NCI-H1105 (cell line): ENCODE measurements around the gene NELFB.

Experiments used
- DNase-seq: peaks from one replicate; lab custom pipeline; 2025; lab: John Stamatoyannopoulos, UW

NELFB gene

DNA sequence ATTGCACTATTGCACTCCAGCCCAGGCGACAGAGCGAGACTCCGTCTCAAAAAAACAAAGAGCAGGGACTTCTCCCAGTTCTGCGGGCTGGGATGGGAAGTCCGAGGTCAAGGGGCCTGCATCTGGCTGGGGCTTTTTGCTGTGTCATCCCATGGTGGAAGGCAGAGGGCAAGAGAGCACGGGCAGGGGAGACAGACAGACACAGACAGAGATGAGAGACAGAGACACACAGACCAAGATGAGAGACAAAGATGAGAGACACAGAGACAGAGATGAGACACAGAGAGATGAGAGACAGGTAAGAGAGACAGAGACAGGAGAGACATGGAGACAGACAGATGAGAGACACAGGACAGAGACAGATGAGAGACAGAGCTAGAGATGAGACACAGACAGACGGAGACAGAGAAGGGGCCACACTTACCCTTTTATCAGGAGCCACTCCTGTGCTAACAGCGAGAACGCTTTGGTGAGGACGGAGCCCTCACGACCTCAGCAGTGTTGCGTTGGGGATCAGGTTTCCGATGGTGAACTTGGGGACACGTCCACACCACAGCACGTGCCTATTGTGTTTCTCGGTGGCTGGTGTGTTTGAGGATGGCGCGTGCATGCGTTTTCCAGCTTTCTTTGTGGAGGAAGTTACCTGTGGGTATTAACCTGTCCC, 13.5 kb downstream of the NELFB start:
- no peak for DNase-seq

DNA sequence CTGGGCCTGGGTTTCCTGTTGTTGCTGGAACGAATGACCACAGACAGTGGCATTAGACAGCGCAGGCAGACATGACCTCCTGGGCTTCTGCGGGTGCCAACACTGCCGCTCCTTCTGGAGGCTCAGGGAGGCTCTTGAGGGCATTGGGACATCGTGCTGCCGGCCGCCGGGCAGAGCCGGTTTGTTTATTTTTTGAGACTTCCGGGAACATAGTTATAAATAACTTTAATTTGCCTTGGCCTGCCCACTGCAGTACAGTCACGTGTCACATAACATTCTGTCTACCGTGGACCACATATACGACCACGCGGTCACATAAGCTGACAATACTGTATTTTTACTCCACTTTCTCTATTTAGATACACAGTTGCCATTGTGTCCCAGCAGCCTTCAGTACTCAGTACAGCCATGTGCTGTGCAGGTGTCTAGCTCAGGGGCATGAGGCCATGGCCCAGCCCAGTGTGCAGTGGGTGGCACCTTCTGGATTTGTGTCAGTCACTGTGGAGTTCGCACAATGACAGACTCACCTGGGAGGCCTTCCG, 14.2 kb downstream of the NELFB start:
- no peak for DNase-seq

- DNase-seq, result no peak
These were observed 16.0 kb downstream of the NELFB start for GRCh38 chr9:137270929-137271695.

GRCh38 chr9:137271696-137272076, 16.6 kb downstream of the NELFB start:
- DNase-seq, result no peak

- DNase-seq, result no peak
These were observed 17.3 kb downstream of the NELFB start for GRCh38 chr9:137272241-137273094.

DNA sequence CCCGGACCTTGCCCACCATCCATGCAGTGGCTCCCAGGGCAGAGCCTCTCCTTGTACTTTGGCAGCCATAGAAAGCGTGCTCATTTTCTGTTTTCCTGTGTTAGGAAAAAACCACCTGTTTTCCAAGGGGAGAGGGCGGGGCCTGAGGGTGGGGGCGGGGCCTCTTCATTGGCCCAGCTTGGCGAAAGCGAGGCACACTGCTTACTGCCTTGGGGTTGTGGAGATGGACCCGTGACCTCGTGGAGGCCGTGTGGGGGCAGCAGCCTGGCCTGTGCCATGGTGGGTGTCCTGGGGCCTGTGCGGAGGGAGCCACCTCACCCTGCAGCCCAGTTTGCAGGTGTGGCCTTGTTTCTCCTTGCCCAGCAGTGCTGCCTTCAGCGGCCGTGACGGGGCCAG, 18.0 kb downstream of the NELFB start:
- DNase-seq, result no peak

DNA sequence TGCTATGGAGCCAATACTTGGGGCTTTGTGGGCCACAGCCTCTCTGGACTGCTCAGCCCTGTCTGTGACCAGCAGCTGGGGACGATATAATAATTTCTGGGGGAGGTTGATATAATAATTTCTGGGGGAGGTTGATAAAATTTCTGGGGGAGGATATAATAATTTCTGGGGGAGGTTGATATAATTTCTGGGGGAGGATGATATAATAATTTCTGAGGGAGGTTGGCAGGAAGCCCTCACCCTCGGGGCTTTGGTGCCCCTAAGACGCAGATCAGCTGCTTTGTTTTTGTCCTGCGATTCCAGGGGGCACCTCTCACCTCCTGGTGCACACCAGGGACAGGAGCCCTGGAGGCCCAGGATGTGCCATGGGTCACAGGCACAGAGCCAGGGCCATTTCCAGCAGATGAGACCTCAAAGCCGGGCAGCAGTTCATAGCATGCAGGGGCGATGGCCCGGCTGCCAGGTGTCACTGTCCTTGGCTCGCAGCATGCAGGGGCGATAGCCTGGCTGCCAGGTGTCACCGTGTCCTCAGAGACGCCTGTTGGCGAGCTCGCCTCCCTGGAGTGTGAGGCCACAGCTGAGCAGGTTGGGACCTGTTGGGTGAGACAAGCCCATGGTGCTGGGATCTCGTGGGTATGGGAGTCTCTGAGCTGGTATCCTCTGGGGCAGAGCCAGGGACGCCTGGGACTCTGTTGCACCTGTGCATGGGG, 18.6 kb downstream of the NELFB start:
- DNase-seq, result peak; percentile 78

DNA sequence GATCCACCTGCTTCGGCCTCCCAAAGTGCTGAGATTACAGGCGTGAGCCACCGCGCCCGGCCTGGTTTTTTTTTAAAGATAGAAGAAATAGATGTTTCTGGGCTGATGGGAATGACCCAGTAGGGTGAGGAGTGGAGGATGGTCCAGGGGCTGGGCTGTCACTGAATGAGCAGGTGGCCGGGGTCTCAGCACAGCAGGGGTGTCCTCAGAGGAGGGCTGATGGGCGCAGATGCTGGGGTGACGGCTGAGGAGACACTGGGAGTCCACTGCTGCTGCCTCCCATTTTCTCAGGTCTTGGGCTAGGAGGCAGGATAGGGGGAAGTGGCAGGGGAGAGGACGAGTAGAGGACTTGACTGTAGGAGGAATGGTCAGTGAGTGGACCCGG, 20.1 kb downstream of the NELFB start:
- DNase-seq, result no peak

DNA sequence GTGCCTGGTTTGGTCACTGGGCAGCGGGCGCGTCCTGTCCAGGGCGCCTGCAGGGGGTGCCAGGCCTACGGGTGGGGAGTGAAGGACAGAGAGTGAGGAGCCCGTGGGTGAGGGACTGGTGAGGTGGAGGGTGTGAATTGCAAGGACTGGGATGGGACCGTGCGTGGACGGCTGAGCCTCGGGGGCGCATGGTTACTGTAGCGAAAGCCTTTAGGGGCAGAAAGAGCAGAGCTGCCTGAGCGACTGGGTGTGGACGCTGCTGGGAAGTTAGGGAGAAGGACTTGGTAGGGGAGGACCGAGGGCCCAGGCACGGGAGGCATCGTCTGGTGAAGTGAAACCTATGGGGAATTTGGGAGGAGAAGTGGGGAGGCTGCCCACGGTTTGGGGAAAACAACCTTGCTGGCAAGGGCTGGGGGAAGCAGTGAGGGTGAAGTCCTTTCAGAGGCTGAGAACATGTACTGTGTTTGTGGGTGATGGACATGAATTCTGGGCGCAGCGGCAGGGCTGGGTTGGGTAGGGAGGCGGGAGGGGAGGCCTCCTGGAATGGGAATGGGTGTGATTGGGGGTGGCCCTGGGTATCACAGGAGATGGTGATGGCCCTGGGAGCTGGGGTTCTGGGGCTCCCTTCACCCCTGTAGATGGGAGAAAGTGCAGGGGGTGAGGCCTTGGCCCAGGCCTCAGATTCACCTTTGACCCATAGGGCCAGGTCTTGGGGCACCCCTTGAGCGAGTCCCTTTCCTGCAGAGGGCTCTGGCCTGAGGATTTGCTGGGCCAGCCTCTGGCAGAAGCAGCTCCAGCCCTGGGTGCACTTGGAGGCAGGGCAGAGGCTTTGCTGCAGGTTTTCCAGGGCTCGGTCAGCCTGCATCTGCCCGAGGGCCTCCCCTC, 20.7 kb downstream of the NELFB start:
- no peak for DNase-seq

DNA sequence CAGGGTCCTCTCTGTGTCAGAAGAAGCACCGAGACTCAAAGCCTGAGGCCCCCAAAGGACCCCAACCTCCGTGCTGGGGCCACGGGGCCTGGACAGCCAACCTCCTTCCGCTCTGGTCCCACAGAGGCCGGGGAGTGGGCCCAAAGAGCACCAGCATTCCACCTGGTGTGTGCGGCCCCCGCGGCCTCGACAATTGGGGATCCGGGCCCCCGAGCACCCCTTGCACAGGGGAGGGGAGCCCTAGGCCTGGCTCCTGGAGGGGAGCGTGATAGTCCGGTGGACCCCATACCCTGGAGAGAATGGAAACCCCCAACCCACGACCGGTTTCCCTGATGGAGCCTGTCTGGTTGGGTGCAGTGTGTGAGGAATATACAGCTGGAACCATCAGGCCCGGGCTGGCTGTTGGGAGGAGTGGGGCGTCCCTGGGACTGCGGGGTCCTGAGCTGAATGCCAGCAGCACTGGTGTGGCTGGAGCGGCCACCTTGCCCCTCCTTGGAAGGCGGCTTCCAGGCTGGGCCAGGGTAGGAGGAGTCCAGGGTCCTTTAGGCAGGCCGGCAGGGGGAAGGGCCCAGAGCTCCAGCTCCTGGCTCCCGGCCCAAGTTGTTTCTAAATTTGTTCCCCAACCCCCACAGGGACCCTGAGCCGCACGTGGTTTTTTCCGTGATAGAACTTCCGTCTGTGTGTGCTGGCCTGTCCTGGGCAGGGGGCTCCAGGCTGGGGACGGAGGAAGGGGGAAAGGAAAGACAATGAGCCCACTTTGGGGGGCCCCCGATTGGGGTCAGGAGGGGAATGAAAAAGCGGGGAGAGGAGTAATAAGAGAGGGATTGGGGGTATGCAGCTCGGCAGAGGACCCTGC, 21.6 kb downstream of the NELFB start:
- no peak for DNase-seq

DNA sequence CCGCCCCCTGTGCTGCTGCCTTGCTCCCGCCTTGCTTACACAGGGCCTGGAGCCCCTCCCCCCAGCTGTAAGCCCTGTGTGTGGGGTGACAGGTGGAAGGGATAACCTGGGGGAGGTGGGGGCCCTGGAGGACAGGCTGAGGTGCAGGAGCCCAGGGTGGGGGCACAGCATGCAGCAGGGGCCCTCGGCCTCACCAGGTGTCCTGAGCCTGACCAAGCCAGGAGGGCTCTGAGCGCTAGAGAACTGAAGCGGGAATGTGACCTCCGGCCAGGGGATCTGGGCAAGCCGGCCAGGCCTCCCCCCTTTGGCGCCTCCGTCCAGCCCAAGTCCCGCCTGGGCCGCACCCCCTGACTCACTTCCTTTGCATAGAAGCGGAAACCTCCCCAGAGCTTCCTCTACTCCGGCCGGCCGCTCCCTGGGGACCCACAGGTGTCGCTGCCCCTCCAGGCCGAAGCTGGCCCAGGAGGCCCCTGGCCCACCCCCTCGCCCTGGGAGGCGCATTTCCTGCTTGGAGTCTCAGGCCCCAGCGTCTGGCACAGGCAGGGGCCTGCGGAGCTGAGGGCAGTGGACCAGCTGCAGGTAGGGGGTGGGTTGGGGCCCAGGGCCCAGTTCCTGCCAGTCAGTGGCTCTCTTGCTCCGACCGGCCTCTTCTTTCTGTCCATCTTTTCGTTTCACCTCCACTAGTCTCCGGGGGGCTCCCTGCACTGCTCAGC, 22.4 kb downstream of the NELFB start, which contains the start of gene TOR4A:
TSS of gene TOR4A (plus strand) at position 398 of the 713 bp plus-strand sequence. CDS start 964 bp downstream, outside the sequence.
- no peak for DNase-seq

DNA sequence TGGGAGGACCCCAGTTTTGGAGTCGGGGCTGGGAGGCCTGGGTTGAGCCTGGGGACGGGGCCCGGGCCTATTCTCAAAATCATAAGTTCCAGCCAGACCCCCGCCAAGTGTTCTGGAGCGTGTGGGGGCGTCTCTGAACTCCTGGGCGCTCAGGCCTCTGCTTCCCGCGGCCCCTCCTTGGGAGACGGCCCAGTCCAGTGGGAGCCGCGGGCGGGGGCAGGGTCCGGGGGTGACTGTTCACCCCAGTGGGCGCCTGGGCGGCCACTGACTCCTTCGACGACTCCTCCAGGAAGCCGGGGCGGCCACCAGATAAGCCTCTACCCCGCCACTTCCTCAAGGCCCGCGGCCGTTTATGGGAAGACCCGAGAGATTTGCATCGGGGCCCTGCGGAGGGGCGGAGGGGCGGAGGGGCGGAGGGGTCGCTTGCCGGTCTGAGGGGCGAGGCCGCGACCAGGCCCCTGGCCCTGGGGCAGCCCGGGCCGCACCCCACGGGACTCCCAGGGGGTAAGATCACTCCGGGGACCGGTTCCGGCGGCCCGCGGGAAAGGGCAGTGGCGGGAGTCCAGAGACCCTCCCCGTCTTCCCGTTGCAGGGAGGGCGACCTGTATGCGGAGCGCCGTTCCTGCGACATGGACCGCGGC, 23.1 kb downstream of the NELFB start:
- DNase-seq, result no peak

- no peak for DNase-seq
These were observed 23.9 kb downstream of the NELFB start for GRCh38 chr9:137278721-137279711.

DNA sequence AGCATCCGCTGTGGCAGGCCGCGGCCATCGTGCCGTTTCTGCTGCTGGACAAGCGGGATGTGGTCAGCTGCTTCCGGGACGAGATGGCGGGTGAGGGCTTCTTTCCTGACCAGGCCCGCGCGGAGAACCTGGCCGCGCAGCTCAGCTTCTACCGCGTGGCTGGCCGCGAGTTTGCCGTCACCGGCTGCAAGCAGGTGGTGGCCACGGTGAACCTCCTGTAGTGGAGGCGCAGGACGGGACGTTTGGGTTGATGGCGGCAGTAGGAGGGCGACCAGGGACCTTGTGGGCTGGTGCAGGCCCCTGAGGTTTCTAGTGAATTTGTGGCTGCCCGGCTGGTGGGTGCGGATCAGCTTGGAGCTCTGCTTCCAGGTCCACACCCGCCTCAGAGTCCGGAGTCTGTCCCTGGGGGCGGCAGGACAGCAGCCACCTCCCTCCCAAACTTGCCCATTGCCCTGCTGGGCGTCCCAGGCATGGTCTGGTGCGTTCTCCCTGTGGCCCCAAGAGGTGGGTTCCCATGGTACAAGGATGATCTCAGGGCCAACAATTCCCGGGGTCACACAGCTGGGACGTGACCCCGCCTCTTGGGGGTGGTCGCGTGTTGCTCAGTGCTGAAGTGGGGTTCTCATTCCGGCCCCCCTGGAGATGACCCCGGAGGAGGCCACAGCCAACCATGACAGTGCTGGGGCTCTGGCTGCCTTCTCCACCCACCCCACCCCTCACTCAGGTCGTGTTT, 24.8 kb downstream of the NELFB start:
- DNase-seq, result no peak

DNA sequence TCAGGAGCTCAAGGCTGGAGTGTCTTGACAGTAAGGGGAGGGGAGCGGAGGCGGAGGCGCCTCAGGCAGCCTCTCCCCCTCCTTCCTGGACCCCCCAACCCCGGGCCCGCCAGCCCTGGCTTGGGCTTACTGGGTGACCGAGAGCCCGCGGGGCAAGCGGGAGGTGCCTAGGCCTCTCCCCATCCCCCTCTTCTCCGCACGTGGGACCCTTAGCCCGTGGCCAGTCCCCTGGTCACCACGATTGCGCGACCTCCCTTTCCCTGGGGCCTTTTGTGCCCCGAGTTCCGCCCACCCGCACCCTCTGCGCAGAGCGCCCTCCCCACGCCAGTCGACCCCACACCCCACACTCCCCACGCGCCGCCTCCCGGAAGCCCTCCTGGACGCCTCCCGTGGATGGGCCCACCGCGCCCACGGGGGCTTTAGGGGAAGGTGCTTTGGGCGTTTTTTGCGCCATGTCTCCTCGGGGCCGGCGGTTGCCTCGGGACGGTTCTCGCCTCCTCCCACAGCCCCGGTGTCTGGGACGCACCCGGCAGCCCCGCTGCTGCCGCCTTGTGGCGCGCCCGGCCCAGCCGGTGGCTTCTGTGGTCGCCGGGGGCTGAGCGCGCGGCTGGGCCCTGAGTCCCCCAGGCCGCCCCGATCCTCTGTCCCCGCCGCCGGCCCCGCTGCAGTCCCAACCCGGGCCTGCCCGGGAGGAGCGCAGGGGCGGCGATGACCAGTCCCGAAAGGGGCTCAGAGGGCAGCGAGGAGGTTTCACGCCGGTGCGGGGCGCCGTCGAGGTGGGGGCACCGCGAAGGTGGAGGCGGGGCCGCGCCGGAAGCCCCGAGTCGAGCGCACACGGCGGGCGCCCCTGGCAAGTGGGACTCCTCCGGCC, 25.6 kb downstream of the NELFB start:
- no peak for DNase-seq
